GM18507 (cell line): Measurements from ENCODE around the gene FBLIM1.

Experiments used
- DNase-seq: peaks from one replicate; pipeline ENCODE4 v3.0.0; 2011; ENCODE audit warnings: low read depth; ENCODE audit not compliant: insufficient read length; ENCODE audit errors: extremely low spot score
- FAIRE-seq: peaks from 2 replicates; lab custom pipeline; 2011; peaks lifted over from hg19 to GRCh38; lab: Jason Lieb, UNC

Gene FBLIM1

GRCh38 chr1:15758343-15758931 is at the start of gene FBLIM1:
TSS of gene FBLIM1 (plus strand) at chr1:15758795. CDS start at chr1:15764984, 6,189 bp downstream.
- DNase-seq (no peak), FAIRE-seq (no peak)

DNA sequence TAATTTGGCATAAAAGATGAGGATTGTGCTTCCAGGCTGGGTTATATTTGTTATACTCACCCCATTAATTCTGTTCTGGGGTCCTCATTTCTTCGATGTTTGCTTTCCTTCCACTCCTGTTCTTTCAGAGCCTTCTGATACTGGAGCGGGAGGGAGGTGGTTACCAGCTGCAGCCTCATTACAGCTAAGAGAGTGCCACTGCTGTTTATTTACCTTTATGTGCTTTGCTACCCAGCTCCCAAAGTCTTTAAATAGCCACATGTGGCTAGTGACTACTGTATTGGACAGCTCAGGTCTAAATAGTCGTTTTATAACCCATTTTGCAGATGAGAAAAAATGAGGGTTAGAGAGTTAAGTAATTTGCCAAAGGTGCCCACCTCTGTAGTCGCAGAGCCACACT is 49.4 kb upstream of the FBLIM1 start:
- DNase-seq: no peak
- FAIRE-seq: no peak

GRCh38 chr1:15712168-15712567 is 46.4 kb upstream of the FBLIM1 start:
- DNase-seq (no peak), FAIRE-seq (peak; percentile 26)

GRCh38 chr1:15714406-15715136 is 44.0 kb upstream of the FBLIM1 start:
- DNase-seq: no peak

GRCh38 chr1:15717418-15718125 is 41.0 kb upstream of the FBLIM1 start:
- DNase-seq (no peak), FAIRE-seq (no peak)

More at GRCh38 chr1:15714406-15715136, 44.0 kb upstream of the FBLIM1 start:
- FAIRE-seq: no peak

DNA sequence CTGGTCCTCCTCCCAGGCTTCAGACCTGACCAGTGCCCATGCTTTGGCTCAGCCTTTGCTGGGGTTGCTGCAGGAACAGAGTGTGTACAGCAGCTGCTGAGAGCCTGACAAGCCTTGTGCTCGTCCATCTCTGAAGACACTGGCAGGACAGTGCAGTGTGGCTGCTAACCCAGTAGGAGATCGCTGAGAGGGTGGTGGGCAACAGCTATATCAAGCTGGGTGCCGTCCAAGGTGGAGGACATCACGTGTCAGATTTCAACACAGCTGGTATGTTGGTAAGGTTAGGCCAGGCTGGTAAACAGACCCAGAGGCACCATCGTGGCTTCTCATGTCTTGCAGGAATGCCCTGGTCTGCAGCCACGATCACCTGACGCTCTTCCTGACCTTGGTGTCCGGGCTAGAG is 40.4 kb upstream of the FBLIM1 start:
- no peak for FAIRE-seq
- no peak for DNase-seq

DNA sequence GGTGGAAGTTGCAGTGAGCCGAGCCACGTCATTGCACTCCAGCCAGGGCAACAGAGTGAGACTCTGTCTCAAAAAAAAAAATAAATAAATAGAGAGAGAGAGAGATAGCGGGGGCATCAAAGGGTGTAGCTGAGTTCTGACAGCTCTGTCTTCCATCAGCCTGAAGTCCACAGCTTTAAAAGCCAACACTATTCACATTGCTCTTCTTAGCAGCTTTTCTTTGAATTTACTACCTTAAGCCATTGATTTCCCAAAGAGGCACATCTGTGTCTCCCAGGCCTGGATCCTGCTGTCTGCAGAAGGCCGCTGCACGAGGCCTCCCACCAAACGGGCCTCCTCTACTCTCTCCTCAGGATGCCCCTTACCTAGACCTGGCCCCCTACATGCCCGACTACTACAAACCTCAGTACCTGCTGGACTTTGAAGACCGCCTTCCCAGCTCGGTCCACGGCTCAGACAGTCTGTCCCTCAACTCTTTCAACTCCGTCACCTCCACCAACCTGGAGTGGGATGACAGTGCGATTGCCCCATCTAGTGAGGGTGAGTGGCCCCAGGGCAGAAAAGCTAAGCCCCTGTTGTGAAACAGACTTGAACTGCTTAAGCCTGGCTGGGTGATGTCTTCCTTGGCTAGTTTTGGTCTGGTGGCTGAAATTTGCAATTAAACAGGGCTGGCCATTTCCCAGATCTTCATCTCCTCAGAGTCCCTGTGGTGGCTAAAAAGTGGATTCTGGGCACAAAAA is 39.0 kb upstream of the FBLIM1 start:
- no peak for FAIRE-seq
- DNase-seq: no peak

DNA sequence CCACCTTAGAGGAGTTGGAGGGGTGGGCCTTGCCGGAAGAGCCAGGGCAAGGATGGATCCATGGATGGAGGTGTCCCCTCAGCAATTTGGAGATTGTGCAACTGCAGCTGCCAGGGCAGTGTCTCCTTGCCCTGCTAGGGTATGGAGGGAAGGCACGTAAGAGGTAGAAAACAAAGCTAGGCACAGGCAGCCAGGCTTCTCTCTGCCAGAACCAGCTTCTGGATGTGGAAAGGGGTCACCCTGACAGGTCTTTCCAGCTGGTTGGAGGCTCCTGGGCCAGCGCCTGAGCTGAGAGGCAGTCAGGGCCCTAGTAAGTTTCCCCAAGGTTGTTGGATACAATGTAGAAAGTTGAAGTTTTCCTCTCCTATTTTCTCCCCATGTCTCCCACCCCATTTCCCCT is 37.7 kb upstream of the FBLIM1 start:
- FAIRE-seq (no peak), DNase-seq (no peak)

DNA sequence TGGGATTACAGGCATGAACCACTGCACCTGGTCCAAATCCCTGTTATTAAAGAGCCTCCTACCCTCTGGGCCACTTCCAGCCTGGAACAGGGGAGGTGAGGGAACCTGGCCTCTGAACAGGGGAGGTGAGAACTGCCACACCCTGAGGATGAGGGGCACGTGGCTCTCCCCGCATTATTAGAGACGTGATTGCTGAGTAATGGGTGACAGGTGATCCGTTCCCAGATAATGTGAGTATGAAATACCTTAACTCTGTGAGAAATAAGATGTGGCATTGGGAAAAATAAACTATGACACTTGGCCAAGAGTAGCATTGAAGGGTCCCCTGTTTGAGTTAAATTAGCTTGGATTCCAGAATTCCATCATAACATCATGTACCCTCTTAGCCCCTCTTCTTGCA is 36.2 kb upstream of the FBLIM1 start:
- DNase-seq: no peak
- FAIRE-seq: no peak

GRCh38 chr1:15722836-15723532 is 35.6 kb upstream of the FBLIM1 start:
- FAIRE-seq (no peak), DNase-seq (no peak)

- DNase-seq (no peak), FAIRE-seq (no peak)
Observed at GRCh38 chr1:15723631-15724246, 34.9 kb upstream of the FBLIM1 start.

GRCh38 chr1:15724949-15725880 is 33.4 kb upstream of the FBLIM1 start:
- FAIRE-seq (no peak), DNase-seq (no peak)

- no peak for FAIRE-seq
- no peak for DNase-seq
Observed at GRCh38 chr1:15726508-15726907, 32.1 kb upstream of the FBLIM1 start.

- no peak for DNase-seq
- no peak for FAIRE-seq
Observed at GRCh38 chr1:15727021-15727420, 31.6 kb upstream of the FBLIM1 start.

DNA sequence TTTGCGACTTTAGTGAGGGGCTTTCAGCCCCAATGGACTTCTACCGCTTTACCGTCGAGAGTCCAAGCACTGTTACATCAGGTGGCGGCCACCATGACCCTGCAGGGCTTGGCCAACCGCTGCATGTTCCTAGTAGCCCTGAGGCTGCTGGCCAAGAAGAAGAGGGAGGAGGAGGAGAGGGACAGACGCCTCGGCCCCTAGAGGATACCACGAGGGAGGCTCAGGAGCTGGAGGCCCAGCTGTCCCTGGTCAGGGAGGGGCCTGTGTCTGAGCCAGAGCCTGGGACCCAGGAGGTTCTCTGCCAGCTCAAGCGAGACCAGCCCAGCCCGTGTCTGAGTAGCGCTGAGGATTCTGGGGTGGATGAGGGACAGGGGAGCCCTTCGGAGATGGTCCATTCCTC is 31.2 kb upstream of the FBLIM1 start:
- DNase-seq: no peak
- FAIRE-seq: no peak

DNA sequence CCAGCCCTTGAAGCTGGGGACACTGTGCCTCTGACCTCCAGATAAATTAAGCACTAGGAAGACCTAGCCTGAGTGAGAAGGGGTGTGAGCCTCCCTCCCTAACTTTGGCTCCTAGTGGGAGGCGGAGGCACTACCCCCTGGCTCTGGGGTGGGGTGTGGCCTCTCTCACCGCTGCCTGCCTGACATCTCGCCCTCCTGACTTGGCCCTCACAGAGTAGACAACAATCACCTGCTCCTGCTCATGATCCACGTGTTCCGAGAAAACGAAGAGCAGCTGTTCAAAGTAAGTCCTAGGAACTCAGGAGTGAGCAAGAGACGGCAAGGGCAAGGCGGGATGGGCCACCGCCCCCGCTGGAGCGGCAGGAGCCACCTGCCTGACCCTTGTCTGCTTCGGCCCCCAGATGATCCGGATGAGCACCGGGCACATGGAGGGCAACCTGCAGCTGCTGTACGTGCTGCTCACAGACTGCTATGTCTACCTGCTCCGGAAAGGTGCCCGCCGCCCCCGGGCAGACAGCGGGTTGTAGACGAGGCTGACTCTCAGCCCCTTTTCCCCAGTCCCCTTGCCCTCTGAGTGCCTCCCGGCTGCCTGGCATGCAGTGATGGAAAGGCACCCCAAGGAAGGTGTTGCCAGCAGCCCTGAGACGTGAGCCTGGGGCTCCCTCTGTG is 30.6 kb upstream of the FBLIM1 start:
- FAIRE-seq: no peak
- DNase-seq: no peak

DNA sequence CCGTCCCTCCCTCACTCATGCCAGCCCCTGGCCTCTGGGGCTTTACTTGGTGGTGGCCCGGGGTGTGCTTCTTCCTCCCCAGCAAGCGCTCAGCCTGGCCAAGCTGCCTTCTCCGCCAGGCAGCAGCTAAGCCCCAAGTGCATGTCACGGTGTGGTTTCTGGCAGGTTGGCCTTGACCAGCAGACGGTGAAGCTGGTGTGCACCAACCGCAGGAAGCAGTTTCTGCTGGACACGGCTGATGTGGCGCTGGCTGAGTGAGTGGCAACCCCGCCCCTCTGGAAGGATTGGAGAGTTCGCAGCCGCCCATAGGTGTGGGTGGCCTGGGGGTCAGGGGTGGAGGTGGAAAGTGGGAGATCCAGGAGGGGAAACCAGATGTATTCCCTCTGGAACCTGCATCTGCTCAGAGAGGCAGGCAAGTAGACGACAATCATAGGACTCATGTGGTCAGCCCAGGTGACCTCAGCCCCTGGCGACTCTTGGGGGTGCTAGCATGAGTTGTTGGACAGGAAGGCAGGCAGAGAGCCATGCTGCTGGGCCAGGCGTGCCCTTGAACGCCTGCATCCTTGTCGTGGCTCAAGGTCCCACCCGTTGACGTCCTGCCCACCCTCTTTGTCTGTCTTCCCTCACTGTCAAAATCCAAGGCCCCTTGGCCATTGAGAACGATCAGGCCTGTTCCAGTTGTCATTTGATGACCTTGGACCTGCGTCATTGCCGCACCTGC is 29.5 kb upstream of the FBLIM1 start:
- FAIRE-seq (no peak), DNase-seq (no peak)
